Parathyroid adenoma (tissue), 2 donors: ENCODE data around the gene CLEC3B.

Experiments
- H2AFZ ChIP-seq: fragments of 300-600 bp; sonication (generic); one replicate; pipeline ENCODE4 v1.7.0; 2017; ENCODE audit warnings: antibody characterized with exemption, mild to moderate bottlenecking
- H3K27ac ChIP-seq: fragments of 300-600 bp; sonication (generic); one replicate; pipeline ENCODE4 v1.7.0; 2017
- H3K27me3 ChIP-seq: fragments of 300-600 bp; sonication (generic); one replicate; pipeline ENCODE4 v1.7.0; 2017; ENCODE audit warnings: low read length; ENCODE audit not compliant: control insufficient read depth, insufficient read depth
- H3K36me3 ChIP-seq: fragments of 300-600 bp; sonication (generic); one replicate; pipeline ENCODE4 v1.7.0; 2017; ENCODE audit warnings: low read length; ENCODE audit not compliant: control insufficient read depth, insufficient read depth
- H3K4me1 ChIP-seq: fragments of 300-600 bp; sonication (generic); one replicate; pipeline ENCODE4 v1.7.0; 2017; ENCODE audit warnings: control low read depth
- H3K4me2 ChIP-seq: fragments of 300-600 bp; sonication (generic); one replicate; pipeline ENCODE4 v1.7.0; 2017; ENCODE audit warnings: low read length
- H3K4me3 ChIP-seq: fragments of 300-600 bp; sonication (generic); one replicate; pipeline ENCODE4 v1.7.0; 2017; ENCODE audit warnings: low read depth, low read length
- H3K79me2 ChIP-seq: fragments of 300-600 bp; sonication (generic); one replicate; pipeline ENCODE4 v1.7.0; 2017; ENCODE audit warnings: control low read depth
- H3K9ac ChIP-seq: fragments of 300-600 bp; sonication (generic); one replicate; pipeline ENCODE4 v1.7.0; 2017; ENCODE audit warnings: mild to moderate bottlenecking
- H3K9me3 ChIP-seq: fragments of 300-600 bp; sonication (generic); one replicate; pipeline ENCODE4 v1.7.0; 2017; ENCODE audit warnings: low read length; ENCODE audit not compliant: control insufficient read depth
- TF ChIP-seq, protein P1 (sequence below): fragments of 300-600 bp; sonication (generic); IDR thresholded peaks from one replicate; pipeline ENCODE4 v1.7.0; 2017; ENCODE audit warnings: antibody characterized with exemption, mild to moderate bottlenecking
- donor health status: primary hyperparathyroidism.

CLEC3B gene

DNA sequence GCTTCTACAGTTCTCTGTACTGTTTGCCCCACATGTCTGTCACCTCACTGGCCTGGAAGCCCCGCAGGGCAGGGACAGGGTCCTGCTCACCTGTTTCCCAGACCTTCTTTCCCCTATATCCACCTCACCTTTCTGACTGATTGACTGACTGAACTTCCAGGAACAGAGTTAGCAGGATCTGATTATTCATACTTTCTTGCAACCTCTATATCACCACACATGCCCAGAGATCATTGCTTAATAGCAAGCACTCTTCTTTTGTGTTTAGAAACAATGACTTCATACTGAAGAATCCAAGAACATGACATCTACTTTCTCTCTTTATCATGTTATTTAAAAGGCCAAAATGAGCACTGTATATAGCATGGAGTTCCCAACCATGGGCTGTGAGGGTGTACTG lies 18.0 kb upstream of the CLEC3B start:
- TF ChIP-seq, protein P1, sequence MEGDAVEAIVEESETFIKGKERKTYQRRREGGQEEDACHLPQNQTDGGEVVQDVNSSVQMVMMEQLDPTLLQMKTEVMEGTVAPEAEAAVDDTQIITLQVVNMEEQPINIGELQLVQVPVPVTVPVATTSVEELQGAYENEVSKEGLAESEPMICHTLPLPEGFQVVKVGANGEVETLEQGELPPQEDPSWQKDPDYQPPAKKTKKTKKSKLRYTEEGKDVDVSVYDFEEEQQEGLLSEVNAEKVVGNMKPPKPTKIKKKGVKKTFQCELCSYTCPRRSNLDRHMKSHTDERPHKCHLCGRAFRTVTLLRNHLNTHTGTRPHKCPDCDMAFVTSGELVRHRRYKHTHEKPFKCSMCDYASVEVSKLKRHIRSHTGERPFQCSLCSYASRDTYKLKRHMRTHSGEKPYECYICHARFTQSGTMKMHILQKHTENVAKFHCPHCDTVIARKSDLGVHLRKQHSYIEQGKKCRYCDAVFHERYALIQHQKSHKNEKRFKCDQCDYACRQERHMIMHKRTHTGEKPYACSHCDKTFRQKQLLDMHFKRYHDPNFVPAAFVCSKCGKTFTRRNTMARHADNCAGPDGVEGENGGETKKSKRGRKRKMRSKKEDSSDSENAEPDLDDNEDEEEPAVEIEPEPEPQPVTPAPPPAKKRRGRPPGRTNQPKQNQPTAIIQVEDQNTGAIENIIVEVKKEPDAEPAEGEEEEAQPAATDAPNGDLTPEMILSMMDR: no peak
- Histone ChIP-seq H3K27ac (no peak overlapping the region), H3K9ac (no peak overlapping the region), H3K9me3 (no peaks in the 10 kb centered on the region), H3K36me3 (no peaks in the 10 kb centered on the region), H3K27me3 (no peaks in the 10 kb centered on the region), H3K79me2 (no peaks in the 10 kb centered on the region), H3K4me2 (no peak overlapping the region), H3K4me3 (no peak overlapping the region), H3K4me1 (peaks cover 24% of the 10 kb centered on the region), H2AFZ (no peak overlapping the region)

DNA sequence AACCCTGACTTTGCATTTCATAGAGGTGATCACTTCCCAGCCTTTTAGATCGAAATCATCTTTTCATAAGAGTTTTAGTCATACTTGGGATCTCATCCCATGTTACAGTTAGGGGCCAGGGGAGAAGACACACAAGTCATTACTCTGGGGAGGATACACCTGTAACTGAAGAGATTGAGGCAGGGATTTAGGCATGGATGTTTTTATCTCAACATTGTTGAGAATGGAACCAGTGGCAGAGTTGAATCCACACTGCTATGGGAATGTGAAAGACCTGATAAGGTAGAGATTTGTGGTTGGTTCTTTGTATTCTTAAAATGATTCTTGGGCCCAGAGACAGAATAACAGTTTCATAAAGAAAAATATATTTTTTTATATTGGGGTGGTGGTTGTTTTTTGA lies 16.2 kb upstream of the CLEC3B start:
- peaks cover 29% of the 10 kb centered on the region for H3K4me1 ChIP-seq

DNA sequence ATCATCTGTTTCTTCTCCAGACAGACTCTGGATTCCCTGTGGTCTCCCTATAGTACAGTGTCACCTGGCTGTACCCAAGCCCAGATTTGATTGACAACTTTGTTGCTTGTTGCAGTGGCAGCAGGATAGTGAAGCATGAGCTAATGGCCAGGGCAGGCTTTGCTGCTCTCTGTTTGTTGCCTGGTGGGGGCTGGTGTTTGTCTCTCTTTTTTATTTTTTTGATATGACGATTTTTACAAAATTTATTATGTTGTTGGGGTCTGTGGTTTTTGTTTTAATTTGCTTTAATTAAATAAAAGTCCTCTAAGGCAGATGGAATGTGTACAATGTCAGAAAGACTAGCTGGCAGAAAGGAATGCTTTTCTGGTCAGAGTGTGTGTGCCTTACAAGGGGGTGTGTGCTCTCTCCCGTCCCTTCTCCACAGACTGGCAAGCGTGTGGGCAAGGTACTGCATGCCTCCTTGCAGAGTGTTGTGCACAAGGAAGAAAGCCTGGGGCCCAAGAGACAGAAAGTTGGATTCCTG lies 15.2 kb upstream of the CLEC3B start:
- TF ChIP-seq, protein P1: no peak
- H3K4me1 ChIP-seq: peaks cover 38% of the 10 kb centered on the region
- H3K4me2 ChIP-seq: peak overlapping the region; percentile 69
- no peaks in the 10 kb centered on the region for H3K9me3 ChIP-seq
- H3K27ac ChIP-seq: peak overlapping the region; percentile 88
- H2AFZ ChIP-seq: no peak overlapping the region
- no peaks in the 10 kb centered on the region for H3K36me3 ChIP-seq
- H3K9ac ChIP-seq: no peak overlapping the region
- H3K4me3 ChIP-seq: no peak overlapping the region
- no peaks in the 10 kb centered on the region for H3K27me3 ChIP-seq
- no peaks in the 10 kb centered on the region for H3K79me2 ChIP-seq

More for the DNA sequence above, 16.2 kb upstream of the CLEC3B start:
- no peaks in the 10 kb centered on the region for H3K79me2 ChIP-seq
- TF ChIP-seq, protein P1: no peak
- no peak overlapping the region for H2AFZ ChIP-seq
- no peaks in the 10 kb centered on the region for H3K27me3 ChIP-seq
- H3K36me3 ChIP-seq: no peaks in the 10 kb centered on the region
- no peak overlapping the region for H3K4me3 ChIP-seq
- no peaks in the 10 kb centered on the region for H3K9me3 ChIP-seq
- no peak overlapping the region for H3K4me2 ChIP-seq
- peak overlapping the region; percentile 88 for H3K27ac ChIP-seq
- no peak overlapping the region for H3K9ac ChIP-seq

DNA sequence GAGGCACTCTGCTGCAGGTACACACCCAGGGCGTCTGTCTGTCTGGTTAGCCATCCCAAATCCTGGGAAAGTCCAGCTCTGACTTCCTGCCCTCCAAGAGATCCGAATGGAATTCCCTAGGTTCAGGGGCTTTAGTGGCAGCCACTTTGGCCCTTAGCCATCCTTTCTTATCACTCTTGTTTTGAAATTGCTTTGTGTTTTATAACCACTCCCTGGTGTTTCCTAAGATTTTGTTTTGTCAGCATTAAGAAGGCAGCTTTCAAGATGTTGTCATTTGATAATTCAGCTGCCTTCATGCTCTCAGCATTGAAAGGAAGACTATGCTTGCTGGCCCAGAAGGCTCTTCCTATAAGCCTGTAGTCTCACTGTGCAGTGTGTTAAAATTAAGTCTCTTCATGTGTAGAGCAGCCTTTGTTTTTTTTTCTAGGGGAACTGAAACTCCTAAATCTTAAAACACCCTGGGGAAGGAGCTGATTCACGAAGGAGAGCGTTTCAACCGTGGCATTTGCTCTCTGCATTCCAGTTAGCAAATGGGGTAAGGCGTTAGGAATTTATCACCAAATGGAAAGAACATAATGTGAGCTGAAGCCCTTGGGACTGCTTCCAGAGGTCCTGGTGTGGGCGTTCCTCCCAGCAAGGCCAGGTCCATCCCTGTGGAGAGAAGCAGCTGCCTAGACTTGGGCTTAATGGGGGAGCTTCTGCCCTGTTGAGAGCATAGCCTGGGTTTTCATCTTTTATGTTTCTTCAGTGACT lies 14.2 kb upstream of the CLEC3B start:
- TF ChIP-seq, protein P1: no peak
- H3K36me3 ChIP-seq: no peaks in the 10 kb centered on the region
- no peaks in the 10 kb centered on the region for H3K27me3 ChIP-seq
- H3K27ac ChIP-seq: peak overlapping the region; percentile 88
- H3K79me2 ChIP-seq: no peaks in the 10 kb centered on the region
- no peaks in the 10 kb centered on the region for H3K9me3 ChIP-seq
- peak overlapping the region; percentile 36 for H3K4me3 ChIP-seq
- H2AFZ ChIP-seq: peak overlapping the region; percentile 39
- peak overlapping the region; percentile 69 for H3K4me2 ChIP-seq
- H3K4me1 ChIP-seq: peaks cover 38% of the 10 kb centered on the region
- no peak overlapping the region for H3K9ac ChIP-seq

DNA sequence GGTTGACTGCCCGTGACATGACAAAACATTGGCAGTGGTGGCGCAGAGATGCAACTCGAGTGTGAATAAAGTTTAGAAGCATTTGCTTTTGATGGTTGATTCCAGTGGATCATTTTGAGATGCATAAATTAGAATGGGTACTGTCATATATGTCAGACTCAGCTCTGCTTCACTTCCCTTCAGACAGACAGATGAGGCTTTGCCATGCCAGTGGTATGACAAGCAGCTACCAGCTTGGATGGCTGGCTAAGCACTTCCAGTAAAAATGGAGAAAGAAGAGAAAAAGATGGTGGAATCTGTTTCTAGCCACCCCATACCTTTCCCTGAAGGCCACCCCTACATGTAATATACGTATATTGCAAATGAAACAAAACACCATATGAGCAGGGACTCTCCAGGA lies 13.5 kb upstream of the CLEC3B start:
- Histone ChIP-seq H3K36me3 (no peaks in the 10 kb centered on the region), H3K79me2 (no peaks in the 10 kb centered on the region), H3K4me1 (peaks cover 38% of the 10 kb centered on the region), H3K9ac (no peak overlapping the region), H3K27ac (peak overlapping the region; percentile 88), H2AFZ (peak overlapping the region; percentile 39), H3K27me3 (no peaks in the 10 kb centered on the region), H3K4me2 (peak overlapping the region; percentile 69), H3K4me3 (peak overlapping the region; percentile 36), H3K9me3 (no peaks in the 10 kb centered on the region)
- TF ChIP-seq, protein P1: no peak
